ENCODE results near the gene SF3B3. TPM values are rescaled to one million over a fixed set of nuclear protein-coding genes. Genes with fewer than 3 reads are reported as not detected.
"Not testable (repeated sequence)": the region's sequence is repeated elsewhere in the genome, so short reads cannot be mapped to it uniquely, and the experiment has no call there.

Gene SF3B3
- total and polyA plus RNA-seq, 2 donors: 103 TPM

DNA sequence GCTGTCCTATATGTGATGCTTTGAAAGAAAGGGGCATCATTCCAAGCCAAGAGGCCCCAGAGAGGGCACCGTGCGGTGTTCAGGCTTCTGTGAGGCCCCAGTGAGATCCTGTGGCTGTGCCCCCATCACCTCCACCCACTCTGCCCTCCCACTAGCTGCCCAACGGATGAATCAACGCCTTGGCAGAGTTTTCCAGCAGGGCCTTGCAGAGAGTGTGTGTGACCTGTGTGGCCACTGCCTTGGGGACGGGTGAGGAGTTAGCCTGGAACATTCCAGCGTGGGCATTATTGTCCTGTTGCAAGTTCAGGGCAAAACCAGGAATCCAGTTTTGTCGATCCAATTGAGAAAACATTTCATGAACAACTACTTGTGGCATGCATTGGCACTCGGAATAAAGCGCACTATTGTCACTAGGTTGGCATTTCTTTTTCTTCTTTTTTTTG, 53.7 kb downstream of the SF3B3 start:
- peaks cover 3% of the 10 kb centered on the region for H3K36me3 ChIP-seq (ENCODE audit: insufficient read depth)
- H3K4me1 ChIP-seq (ENCODE audit: insufficient read depth): no peaks in the 10 kb centered on the region
- DNase-seq (ENCODE audit: extremely low spot score): no peak
- H3K4me3 ChIP-seq (ENCODE audit: low read depth, low read length): no peak overlapping the region
- no peak overlapping the region for H3K27ac ChIP-seq (ENCODE audit: low read depth)
- WGBS: 65% methylated on average over 9 of the region's 9 CpGs

DNA sequence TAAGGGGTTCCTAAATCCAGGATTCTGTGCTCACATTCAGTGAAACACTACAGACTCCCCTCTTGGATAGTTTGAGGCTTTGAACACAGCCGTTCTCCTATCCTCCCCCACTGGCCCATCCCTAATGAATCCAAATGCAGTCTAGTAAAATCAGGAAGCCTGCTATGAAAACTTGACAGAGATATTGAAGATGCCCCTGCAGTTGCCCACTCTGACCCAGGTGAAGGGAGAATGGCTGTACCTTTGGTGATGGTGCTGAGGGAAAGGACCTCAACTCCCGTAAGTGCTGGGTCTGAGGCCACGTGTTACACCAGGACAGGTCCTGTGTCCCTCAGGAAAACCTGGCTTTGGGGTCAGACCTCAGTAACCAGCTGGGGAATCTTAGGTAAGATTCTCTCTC, 54.4 kb downstream of the SF3B3 start:
- Histone ChIP-seq H3K4me1 (ENCODE audit: insufficient read depth) (no peaks in the 10 kb centered on the region), H3K27ac (ENCODE audit: low read depth) (no peak overlapping the region), H3K36me3 (ENCODE audit: insufficient read depth) (no peaks in the 10 kb centered on the region), H3K4me3 (ENCODE audit: low read depth, low read length) (no peak overlapping the region)
- DNase-seq (ENCODE audit: extremely low spot score): no peak
- 83% methylated on average over 3 of the region's 3 CpGs for WGBS

DNA sequence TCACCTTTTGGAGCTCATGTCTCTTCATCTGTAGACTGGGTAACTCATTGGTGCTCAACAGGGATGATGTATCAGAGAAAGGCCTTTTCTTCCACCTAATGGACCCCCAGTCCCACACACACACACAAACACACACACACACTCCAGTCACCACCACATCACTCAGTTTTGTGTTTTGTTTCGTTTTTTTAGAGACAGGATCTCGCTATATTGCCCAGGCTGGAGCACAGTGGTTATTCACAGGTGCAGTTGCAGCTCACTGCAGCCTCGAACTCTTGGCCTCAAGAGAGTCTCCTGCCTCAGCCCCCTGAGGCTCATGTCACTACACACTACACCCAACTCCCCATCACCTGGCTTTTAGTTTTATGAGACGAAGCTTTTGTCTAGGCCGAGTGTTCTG, 55.6 kb downstream of the SF3B3 start:
- no peak overlapping the region for H3K4me3 ChIP-seq (ENCODE audit: low read depth, low read length)
- no peak for DNase-seq (ENCODE audit: extremely low spot score)
- no peaks in the 10 kb centered on the region for H3K36me3 ChIP-seq (ENCODE audit: insufficient read depth)
- no peaks in the 10 kb centered on the region for H3K4me1 ChIP-seq (ENCODE audit: insufficient read depth)
- H3K27ac ChIP-seq (ENCODE audit: low read depth): no peak overlapping the region
- WGBS: 70% methylated on average over 5 of the region's 5 CpGs

DNA sequence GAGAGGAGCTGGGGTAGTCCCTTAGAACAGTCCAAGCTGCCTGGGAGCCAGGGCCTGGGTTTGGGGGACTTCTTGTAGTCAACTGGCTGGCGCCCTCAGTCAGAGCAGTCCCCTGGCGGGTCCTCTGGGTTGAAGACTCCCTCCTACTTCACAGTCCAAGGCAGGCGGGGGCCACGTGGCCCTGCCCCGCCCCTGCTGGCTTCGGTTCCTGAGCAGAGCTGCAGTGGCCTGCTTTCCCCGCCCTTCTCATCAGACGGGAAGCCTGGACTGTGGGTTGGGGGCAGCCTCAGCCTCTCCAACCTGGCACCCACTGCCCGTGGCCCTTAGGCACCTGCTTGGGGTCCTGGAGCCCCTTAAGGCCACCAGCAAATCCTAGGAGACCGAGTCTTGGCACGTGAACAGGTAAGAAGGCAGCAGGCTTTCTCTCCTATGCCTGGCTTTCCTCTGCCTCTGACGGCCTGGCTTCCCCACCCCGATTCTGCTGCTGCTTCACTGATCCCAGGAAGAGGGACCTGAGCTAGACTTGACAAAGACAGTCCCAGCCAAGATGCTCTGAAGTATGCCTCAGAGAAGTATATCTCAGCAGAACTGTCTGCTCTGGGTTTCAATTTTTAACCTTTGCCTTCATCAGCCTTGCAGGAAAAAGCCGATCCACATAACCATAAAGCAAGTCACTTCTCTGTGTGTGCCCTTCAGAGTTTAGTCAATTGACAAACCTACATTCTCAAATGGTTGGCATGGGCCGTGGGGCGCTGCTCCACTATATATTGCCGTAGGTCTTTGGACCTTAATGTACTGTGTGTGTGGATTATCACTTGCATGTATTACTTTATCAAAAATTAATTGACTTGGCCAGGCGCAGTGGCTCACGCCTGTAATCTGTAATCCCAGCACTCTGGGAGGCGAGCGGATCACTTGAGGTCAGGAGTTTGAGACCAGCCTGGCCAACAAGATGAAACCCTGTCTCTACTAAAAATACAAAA, 56.3 kb downstream of the SF3B3 start:
- no peak for DNase-seq (ENCODE audit: extremely low spot score)
- no peak overlapping the region for H3K4me3 ChIP-seq (ENCODE audit: low read depth, low read length)
- WGBS: 51% methylated on average over 21 of the region's 21 CpGs
- no peaks in the 10 kb centered on the region for H3K36me3 ChIP-seq (ENCODE audit: insufficient read depth)
- H3K27ac ChIP-seq (ENCODE audit: low read depth): no peak overlapping the region
- H3K4me1 ChIP-seq (ENCODE audit: insufficient read depth): no peaks in the 10 kb centered on the region

DNA sequence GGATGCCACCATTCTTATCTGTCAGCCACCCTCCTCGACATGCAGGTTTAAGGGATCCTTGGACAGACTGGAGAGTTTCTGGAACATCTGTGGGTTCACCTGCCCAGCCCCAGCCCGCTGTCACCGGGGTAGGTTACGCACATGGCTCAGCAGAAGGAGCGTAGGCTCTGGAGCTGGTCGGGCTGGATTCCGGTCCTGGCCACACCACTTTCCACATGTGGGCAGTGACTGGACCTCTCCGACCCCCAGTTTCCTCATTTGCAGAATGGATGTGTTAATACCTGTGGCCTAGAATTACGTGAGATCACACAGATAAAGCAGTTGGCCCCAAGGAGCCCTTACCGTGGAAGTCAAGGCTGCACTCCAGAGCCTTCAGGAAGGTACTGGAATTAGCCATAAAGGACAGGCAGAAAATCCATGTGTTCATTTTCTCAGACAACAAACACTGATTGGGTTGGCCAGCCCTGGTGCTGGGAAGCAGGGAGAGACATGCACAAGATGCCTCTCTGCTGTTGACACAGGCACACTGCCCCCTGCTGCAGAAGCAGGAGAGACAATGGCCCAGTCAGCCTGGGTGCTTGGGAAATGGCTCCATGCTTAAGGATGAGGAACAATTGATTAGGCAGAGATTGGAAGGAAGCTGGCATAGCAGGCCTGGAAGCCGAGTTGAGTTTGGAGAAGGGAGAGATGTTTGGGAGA, 58.8 kb downstream of the SF3B3 start:
- H3K27ac ChIP-seq (ENCODE audit: low read depth): no peak overlapping the region
- no peak for DNase-seq (ENCODE audit: extremely low spot score)
- no peaks in the 10 kb centered on the region for H3K4me1 ChIP-seq (ENCODE audit: insufficient read depth)
- H3K36me3 ChIP-seq (ENCODE audit: insufficient read depth): no peaks in the 10 kb centered on the region
- WGBS: 82% methylated on average over 11 of the region's 11 CpGs
- H3K4me3 ChIP-seq (ENCODE audit: low read depth, low read length): no peak overlapping the region

GRCh38 chr16:70586731-70587130, 63.1 kb downstream of the SF3B3 start:
- no peak overlapping the region for H3K27ac ChIP-seq (ENCODE audit: low read depth)
- no peak for DNase-seq (ENCODE audit: extremely low spot score)
- 95% methylated on average over 9 of the region's 9 CpGs for WGBS
- H3K4me3 ChIP-seq (ENCODE audit: low read depth, low read length): no peak overlapping the region
- no peaks in the 10 kb centered on the region for H3K36me3 ChIP-seq (ENCODE audit: insufficient read depth)
- H3K4me1 ChIP-seq (ENCODE audit: insufficient read depth): no peaks in the 10 kb centered on the region

DNA sequence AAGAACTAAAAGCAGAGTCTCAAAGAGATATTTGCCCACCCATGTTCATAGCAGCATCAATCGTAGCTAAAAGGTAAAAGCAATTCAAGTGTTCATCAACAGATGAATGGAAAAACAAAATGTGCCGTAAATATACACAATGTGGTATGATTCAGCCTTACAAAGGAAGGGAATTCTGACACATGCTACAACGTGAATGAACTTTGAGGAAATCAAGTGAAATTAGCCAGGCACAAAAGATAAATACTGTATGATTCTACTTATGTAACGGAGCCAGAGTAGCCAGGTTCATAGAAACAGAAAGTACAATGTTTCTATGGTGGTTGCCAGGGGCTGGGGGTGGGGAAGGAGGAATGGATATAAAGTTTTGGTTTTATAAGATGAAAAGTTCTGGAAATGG, 64.9 kb downstream of the SF3B3 start:
- H3K36me3 ChIP-seq (ENCODE audit: insufficient read depth): no peaks in the 10 kb centered on the region
- DNase-seq (ENCODE audit: extremely low spot score): no peak
- WGBS: 33% methylated on average over 4 of the region's 4 CpGs
- H3K4me1 ChIP-seq (ENCODE audit: insufficient read depth): no peaks in the 10 kb centered on the region
- H3K27ac ChIP-seq (ENCODE audit: low read depth): no peak overlapping the region
- H3K4me3 ChIP-seq (ENCODE audit: low read depth, low read length): no peak overlapping the region

- not testable (repeated sequence) for H3K4me3 ChIP-seq (ENCODE audit: low read depth, low read length); DNase-seq (ENCODE audit: extremely low spot score); H3K36me3 ChIP-seq (ENCODE audit: insufficient read depth); H3K4me1 ChIP-seq (ENCODE audit: insufficient read depth); H3K27ac ChIP-seq (ENCODE audit: low read depth)
- 91% methylated on average over 3 of the region's 3 CpGs for WGBS
These were observed 65.8 kb downstream of the SF3B3 start for GRCh38 chr16:70589416-70589815.

GRCh38 chr16:70589998-70590471, 66.4 kb downstream of the SF3B3 start:
- Histone ChIP-seq H3K36me3 (ENCODE audit: insufficient read depth) (no peaks in the 10 kb centered on the region), H3K4me3 (ENCODE audit: low read depth, low read length) (no peak overlapping the region), H3K4me1 (ENCODE audit: insufficient read depth) (no peaks in the 10 kb centered on the region), H3K27ac (ENCODE audit: low read depth) (no peak overlapping the region)
- no peak for DNase-seq (ENCODE audit: extremely low spot score)
- WGBS: 29% methylated on average over 10 of the region's 10 CpGs

GRCh38 chr16:70590722-70591415, 67.3 kb downstream of the SF3B3 start:
- 54% methylated on average over 18 of the region's 18 CpGs for WGBS
- Histone ChIP-seq H3K4me3 (ENCODE audit: low read depth, low read length) (no peak overlapping the region), H3K36me3 (ENCODE audit: insufficient read depth) (no peaks in the 10 kb centered on the region), H3K27ac (ENCODE audit: low read depth) (peak overlapping the region; percentile 11), H3K4me1 (ENCODE audit: insufficient read depth) (no peaks in the 10 kb centered on the region)
- DNase-seq (ENCODE audit: extremely low spot score): no peak

DNA sequence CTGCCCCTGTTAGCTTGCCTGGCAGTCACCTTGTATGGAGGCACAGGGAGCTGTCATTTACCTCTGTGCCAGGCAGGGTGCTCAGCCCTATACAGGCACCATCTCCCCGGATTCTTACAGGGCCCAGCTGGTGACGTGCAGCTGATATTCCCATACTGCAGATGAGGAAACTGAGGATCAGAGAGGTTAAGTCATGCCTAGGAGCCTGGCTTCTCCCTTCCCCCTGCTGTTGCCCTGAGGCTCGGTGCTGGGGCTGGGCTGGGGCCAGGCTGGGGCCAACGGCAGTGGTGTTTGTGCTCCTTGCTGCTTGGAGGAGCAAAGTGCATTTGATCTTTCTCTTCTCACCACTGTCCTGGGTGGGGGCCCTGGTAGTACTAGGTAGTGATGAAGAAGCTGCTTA, 68.0 kb downstream of the SF3B3 start:
- Histone ChIP-seq H3K36me3 (ENCODE audit: insufficient read depth) (no peaks in the 10 kb centered on the region), H3K4me1 (ENCODE audit: insufficient read depth) (no peaks in the 10 kb centered on the region), H3K27ac (ENCODE audit: low read depth) (peak overlapping the region; percentile 7), H3K4me3 (ENCODE audit: low read depth, low read length) (no peak overlapping the region)
- WGBS: 62% methylated on average over 4 of the region's 4 CpGs
- no peak for DNase-seq (ENCODE audit: extremely low spot score)

DNA sequence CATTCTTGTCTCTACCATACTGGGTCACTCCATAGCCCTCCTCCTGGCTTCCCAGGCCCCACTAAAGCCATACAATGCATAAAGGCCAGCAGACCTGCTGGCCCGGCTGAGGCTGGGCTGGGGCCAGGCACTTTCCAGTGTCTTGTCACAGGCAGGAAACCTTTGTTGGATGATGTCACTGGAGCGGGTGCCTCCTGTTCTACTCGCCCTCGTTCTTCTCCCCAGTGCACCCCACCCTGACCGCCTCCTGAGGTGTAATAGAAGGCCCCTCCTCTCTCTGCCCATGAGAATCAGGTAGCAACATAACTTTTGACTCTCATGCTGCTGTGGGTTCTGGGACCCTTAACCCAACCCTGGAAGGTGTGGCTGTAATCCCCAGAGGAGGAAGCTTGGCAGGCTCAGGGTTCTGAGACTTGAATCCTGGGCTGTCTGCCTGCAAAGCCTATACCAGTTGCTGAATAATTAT, 68.5 kb downstream of the SF3B3 start:
- Histone ChIP-seq H3K36me3 (ENCODE audit: insufficient read depth) (no peaks in the 10 kb centered on the region), H3K27ac (ENCODE audit: low read depth) (no peak overlapping the region), H3K4me1 (ENCODE audit: insufficient read depth) (no peaks in the 10 kb centered on the region), H3K4me3 (ENCODE audit: low read depth, low read length) (no peak overlapping the region)
- WGBS: 34% methylated on average over 5 of the region's 5 CpGs
- DNase-seq (ENCODE audit: extremely low spot score): no peak

- Histone ChIP-seq H3K4me3 (ENCODE audit: low read depth, low read length) (no peak overlapping the region), H3K36me3 (ENCODE audit: insufficient read depth) (no peaks in the 10 kb centered on the region), H3K4me1 (ENCODE audit: insufficient read depth) (no peaks in the 10 kb centered on the region), H3K27ac (ENCODE audit: low read depth) (no peak overlapping the region)
- WGBS: 91% methylated on average over 1 of the region's 1 CpG
- DNase-seq (ENCODE audit: extremely low spot score): no peak
These were observed 69.9 kb downstream of the SF3B3 start for GRCh38 chr16:70593544-70593943.
